HG02610 (cell line): ENCODE data around the gene PRKN.

Source experiments
- ATAC-seq: cut with Tn5 transposase; IDR thresholded peaks from one replicate; pipeline ENCODE4 v1.9.1; 2021; ENCODE audit warnings: mild to moderate bottlenecking, moderate library complexity; ENCODE audit not compliant: unreplicated experiment

The PRKN gene

DNA sequence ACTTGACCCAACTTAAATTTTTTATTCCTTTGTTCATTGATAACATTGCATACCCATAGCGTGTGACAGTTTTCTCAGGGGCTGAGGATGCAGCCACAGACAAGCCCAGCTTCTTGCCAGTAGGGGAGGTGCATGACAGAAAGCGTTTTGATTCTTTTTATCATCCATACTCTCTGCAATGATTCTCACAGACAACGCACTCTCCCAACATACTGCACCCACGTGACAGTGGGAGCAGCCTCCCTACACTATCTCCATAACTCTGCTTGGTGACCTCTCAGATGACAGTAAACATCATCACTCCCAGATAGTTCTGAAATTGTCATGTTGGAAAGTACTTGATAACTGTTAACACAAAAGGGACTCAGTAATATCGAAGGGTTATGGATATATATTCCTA, 972.5 kb downstream of the PRKN start:
- no peak for ATAC-seq

DNA sequence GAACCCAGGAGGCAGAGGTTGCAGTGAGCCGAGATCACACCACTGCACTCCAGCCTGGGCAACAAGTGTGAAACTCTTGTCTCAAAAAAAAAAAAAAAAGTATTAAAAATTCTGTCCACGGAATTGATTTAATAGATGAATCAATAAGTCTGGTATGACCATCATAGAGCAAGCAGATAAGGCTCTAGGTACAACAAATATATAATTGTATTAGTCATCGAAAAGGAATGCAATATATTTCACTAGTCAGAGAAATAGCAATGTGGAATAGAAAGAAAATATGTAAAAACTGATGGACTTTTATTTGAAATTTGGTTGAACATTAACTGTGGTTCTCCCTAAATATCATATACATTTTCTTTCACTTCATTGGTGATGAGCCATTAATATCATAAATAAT, 976.9 kb downstream of the PRKN start:
- ATAC-seq = no peak

DNA sequence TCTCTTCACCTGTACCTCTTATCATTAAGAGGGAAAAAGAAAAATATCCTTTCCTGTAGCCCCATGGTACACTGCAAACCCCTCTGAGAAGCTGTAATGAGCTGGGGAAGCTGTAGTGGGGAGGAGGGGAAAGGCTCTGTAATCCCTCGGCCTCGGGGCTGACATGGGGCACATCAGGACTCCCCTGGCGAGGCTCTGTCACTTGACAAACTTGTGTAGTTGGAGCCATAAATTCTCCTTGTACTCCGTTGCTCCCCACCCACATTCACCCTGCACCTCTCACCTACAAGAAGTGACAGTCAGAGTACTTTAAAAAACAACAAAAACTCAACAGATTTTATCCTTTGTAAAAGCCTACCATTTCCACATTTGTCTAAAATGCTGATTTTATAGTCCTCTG, 978.0 kb downstream of the PRKN start:
- ATAC-seq = no peak

DNA sequence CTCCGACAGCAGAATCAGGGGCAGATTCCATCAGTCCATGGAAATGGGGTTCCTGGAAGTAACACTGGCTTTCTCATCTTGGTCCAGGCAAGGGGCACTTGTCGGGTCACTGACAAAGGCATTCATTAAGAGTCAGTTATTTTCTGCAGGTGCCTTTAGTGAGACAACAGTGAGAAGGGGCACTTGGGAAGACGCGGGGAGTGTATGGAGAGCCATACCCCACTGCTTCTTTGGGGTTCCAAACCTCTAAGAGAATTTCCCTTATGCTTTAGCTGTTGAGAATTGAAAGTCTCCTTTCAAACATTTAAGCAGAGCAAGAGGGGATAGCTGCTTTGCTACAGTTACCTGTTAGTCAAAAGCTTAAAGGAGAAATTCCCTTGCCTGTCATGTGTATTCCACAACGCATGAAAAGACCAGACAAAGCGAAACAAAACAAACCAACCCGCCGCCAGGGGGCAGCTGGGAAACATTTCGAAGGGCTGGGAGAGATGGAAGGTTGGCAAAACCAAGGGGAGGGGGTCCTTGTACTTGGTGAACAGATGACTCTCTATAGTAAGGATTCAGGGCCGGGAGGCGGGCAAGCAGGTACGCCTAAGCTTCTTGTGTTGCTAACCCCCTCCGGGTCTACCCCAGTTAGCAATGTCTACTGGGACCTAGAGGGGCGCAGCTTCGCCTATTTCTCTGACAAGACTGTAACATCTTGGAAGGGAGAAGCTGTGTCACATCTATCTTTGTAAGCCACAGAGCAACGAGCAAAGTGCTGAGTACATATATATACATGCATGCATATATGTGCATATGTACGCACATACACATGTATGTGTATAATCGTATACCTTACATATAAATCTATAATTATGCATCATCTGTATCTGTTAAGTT, 978.8 kb downstream of the PRKN start:
- no peak for ATAC-seq

DNA sequence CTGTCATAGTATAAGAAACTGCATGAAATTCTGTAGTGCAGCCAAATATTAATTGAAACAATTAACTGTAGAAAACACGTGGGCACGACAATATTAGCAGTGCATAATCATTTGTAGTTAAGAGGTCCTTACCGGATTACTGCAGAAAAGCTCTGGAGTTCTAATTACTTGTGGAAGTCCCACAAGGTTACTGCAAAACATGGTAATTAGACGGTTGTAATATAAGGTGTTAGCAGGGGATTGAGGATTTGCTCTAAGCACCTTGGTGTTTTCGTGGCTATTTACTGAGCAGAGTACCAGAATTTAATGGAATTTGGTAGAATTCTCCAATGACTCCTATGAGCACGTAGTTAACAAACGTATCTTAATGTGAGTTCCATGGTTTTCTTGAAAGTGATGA, 980.1 kb downstream of the PRKN start:
- ATAC-seq = no peak

DNA sequence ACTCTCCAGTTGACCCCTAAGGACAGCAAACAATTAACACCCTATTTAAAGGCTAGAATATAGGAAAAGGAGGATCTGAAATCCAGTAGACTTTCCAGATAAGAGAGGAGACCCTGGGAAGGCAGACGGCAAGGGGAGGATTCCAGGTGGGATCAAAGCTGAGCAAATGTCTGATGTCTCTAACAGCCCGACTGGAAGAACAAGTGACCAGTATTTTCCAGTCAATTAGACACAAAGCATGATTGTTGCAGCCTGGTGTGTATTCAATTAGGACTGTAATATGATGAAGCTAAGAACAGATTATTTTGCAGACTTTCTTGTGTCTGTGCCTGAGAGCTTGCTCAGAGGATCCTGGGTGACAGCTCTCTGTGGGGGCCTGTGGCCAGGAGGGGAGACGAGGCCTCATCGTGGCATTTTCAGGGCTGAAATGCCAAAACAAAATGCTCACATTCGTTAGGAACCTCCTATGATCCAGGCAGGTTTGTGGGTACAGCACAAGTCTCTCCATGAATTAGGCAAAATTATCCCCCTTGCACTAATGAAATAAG, 981.9 kb downstream of the PRKN start:
- ATAC-seq = no peak

DNA sequence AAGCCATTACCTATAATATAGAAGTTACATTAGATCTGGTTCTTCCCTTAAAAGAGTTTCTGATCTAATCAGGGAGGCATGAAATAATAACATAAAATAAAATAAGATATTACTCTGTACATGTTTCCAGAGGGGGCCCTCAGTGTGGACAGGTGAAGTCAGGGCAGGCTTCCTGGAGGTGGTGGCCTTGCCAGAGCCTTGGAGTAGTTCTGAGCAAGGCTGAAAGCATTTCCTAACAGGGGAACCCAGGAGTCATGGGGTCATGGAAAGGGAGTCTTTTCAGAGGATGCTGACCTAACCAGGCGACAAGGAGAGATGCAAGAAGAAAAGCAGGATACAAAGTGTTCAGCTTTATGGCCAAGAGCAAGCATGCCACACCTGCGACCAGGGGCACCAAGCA, 982.4 kb downstream of the PRKN start:
- ATAC-seq = no peak

DNA sequence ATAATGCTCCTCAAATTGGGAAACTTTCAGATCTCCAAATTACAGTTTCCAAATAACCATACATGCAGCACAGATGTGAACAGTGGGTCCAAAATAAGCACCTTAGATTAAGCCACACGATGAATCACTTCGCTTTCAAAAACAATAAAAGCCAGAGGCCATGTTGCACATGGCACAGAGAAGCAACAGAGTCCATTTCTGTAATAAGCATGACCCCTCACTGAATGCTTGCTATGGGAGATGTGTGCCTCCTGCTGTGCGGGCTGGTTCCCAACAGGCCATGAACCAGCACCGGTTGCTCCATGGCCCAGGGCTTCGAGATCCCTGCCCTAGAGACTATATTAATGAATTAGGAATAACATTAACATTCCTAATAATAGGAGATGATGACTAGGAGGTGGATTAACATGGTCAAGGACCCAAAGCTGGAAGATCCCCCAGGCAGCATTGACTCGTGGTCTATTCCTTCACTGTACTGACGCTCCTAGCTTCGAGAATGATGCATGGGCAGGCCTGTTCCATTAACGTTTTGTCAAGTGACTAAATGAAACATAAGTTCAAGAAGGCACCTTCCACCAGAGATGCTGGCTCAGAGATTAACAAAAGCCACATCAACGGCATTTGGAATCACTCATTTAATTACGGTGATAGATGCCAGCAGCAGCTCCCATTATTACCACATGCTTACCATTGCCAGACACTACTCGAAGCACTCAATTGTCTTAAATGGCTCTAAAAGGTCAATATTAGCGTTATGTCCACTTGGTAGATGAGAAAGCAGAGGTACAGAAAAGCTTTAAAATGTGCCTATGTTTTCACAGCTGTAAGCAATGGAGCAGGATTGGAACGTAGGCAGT, 983.1 kb downstream of the PRKN start:
- no peak for ATAC-seq

DNA sequence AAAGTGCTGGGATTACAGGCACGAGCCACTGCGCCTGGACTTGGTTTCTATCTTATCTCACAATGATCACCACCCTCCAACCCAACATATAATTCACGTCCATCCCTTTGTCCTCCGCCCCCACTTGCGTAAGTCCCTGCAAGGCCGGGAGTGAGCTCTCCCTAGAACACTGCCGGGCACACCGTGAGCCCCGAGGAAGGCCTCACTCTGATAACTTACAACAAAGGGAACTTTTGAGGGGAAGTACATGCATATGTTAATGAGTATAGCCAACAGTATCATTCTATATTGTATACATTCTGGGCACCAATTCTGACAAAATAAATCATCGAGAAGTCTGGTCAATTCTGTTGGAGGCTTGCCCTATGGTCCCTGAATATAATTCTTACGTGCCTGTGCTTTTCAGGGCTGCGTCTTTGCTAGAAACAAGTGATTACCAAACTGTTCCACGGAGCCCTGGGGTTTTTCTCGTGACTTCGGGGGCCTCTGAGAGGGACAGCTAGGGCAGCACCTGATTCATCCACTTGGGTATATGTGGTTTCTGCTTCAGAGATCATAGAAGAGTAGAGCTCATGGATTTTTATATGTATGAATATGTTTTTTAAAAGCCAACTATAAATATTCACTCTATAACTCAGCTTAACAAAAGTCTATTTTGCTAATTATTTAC, 983.9 kb downstream of the PRKN start:
- peak; percentile 72 for ATAC-seq

DNA sequence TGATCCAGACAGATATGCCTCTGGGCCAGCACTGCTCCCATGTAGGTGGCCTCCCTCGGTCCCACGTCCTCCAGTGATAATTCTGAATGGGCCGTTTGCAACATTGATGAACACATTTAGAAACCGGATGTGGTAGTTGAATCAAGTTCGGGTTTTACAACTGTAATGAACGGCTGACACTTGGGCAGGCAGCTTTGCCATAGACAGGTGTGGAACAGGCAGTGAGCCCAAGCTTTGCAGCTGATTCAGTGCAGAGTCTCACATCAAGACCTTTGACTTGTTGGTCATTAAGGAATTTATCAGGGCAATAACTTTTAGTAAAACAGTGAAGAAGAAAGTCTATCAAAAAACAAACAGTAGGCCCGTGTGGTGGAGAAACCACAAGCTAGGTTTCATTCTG, 987.1 kb downstream of the PRKN start:
- ATAC-seq = peak; percentile 29

DNA sequence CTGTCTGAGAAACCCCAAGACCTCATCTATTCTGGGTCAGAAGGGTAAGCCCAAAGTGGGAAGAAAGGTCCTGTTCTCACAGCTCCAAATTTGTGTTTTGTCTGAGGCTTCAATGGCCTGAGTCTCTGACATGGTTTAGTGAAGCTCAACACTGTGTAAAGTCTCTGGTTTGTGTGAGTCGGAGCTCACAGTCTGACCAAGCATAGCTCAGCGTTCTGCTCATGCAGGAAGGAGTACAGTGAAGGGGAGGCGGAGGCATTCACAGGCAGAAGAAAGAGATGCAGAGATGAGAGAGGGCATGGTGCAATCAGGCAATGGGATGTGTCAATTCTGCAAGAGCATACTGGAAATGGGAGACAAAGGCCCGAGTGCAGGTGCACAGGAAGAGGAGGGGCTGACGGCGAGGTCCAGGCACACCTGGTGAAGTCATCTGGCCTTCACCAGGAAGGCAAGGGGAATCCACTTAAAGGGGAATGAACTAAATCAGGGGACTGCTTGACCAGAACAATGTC, 990.7 kb downstream of the PRKN start:
- ATAC-seq = no peak

DNA sequence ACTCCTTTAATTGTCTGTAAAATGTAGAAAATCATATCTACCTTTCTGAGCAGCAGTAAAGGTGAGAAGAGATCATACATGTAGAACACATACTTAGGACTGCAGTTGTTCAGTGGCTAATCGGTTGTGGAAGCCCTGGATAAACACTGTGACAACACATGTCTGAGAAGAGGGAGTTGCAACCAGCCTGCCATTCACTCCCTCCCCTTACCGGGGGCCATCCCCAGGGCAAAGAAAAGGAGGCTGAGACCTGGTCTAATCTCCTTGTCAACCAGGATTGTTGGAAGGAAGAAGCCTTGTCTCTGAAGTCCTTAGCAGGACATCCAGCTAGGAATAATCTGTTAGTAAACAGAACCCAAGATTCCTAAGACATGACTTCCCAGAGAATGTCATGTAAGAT, 991.2 kb downstream of the PRKN start:
- no peak for ATAC-seq

DNA sequence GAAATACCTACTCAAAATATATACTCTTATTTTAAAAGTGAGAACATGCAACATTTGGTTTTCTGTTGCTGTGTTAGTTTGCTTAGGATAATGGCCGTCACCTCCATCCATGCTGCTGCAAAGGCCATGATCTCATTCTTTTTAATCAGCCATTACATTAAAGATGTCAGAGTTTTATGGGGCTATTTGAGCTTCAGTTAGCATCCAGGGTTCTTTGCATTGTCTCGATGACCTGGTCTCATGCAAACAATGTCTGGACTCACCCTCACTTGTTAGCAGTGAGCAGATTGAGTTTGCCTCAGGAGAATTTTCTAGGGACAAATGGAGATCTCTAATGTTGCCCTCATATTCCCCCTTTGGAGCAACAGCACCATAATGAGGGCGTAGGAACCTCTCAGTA, 995.0 kb downstream of the PRKN start:
- no peak for ATAC-seq

DNA sequence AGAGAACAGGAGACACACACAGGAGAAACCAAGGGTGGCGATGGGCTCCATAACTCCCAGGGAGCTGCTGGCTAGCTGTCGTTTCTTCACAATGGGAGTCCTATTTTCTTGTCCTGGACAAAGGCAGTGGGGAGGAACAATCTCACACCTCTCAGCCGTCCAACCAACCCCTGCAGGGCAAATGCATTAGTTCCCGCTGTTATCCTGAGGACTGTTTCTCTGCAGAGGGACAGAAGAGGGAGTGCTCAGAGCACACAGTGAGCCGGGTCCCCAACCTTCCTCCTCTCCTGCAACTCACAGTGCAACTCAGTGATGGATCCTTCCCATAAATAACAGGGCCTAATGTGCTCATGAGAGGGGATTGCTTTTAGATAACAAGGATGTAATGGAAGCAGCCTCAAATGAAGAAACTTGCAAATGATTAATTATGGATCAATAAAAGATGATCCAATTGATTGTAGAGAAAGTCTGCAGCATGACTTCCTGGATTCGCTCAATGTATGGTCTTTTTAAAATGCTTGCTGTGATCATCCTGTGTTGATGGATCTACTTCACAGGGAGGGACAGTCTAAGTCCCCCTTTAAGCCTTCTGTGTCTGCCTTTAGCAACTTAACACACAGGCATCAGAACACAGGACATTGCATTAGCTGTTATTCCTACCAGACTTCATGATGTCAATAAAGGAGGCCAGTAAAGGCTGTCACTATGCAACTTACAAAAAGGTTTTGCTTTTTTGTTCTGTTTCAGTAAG, 1000.3 kb downstream of the PRKN start:
- ATAC-seq = no peak

DNA sequence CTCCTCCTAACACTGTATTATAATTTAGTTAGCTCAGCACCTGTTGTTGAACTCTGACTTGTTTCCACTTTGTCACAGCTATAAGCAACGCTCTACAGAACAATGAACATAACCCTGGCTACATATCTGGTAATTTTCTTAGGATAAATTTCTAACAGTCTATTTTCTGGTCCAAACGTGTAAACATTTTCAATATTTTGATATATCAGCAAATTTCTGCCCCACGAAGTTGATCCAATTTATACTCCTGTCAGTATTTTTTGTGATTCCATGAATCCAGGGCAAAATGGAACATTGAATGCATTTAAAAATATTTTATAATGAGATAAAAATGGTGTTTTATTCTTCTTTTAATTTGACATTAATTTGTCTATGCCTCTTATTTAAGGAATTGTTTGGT, 1005.2 kb downstream of the PRKN start:
- ATAC-seq = no peak

DNA sequence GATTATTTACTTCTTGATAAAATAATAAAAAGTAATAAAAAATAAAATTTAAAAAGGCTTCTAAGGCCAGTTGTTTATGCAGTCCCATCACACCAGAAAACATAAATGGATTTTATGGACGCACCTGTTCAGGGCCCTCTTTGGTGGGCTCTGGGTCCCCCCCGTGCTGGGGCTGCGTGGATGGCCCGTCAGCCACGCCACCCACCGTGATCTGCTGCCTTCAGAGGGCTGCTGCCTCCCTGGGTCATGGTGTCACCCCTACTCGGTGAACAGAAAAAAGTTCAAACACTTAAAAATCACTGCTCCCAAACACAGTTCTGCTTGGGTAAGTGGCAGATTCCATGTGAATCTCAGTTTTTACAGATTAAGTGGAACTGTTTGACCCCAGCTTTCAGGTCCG, 1006.1 kb downstream of the PRKN start:
- ATAC-seq = no peak

DNA sequence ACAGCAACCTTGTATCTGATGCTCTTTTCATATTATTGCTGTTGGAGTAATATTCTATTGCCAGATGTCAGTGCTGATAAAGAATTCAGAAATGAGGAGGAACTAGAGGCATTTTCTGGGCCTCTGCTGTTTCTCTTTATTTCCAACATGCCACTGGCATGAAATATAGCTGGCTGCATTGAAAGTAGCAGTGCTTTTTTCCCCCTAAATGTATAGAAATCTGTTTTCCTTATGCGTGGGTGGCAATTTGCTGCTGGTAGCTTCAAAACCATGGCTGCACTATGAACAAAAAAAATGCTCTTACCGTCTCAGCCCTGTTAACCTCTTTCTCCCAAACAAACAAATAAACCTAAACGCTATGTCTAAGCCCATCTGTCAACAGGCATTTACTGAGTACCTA, 1011.4 kb downstream of the PRKN start:
- no peak for ATAC-seq

DNA sequence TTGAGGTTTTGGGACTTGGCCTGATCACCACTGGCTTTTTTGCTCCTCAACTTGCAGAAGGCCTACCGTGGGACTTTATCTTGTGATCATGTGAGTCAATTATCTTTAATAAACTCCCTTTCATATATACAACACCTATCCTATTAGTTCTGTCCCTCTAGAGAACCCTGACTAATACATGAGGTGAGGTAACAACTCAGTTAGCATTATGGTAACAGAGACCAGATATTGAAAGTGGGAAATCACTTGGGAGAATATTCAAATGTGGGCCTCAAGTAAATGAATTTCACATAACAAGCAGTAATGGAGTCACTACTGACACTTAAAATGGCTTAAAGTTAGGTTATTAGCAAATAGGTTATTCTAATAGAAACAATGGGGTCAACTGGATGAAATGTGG, 1015.6 kb downstream of the PRKN start:
- no peak for ATAC-seq

DNA sequence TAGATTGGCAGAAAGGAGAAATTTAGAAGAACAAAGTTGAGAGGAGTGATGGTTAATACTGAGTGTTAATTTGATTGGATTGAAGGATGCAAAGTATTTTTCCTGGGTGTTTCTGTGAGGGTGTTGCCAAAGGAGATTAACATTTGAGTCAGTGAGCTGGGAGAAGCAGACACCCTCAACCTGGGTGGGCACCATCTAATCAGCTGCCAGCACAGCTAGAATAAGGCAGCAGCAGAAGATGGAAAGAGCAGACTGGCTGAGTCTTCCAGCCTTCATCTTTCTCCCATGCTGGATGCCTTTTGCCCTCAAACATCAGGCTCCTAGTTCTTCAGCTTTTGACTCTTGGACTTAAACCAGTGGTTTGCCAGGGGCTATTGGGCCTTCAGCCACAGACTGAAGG, 1016.1 kb downstream of the PRKN start:
- no peak for ATAC-seq

DNA sequence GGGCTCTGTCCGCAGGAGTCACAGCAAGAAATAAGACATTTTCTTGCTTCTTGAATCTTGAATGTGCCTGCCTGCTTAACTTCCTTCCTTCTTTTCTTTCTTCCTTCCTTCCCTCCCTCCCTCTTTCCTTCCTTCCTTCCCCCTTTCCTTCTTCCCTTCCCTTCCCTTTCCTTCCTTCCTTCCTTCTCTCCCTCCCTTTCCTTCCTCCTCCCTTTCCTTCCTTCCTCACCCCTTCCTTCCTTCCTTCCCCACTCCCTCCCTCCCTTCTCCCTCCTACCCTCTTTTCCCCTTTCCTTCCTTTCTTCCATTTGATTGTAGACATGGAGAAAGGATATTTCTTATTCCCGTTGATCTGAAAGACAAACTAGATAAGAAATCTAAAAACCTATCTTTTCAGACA, 1016.9 kb downstream of the PRKN start:
- ATAC-seq = no peak
